SK-N-SH (cell line): Measurements from ENCODE around the gene MTX2. TPM values are rescaled to one million over a fixed set of nuclear protein-coding genes. Genes with fewer than 3 reads are reported as not detected.

ENCODE experiments used
- CTCF ChIA-PET: fragments of 300-600, 350-600 bp; formaldehyde crosslinking; extraction: SDS; loops from one replicate; lab custom pipeline; 2021; lab: Yijun Ruan, JAX
- POLR2A ChIA-PET: fragments of 350-600 bp; sonication (Branson Sonifier 250); formaldehyde crosslinking; extraction: SDS; loops from one replicate; lab custom pipeline; 2020; ENCODE audit warnings: antibody characterized with exemption, inconsistent platforms; lab: Yijun Ruan, JAX
- DNase-seq: peaks from one replicate; pipeline ENCODE4 v3.0.0; 2012
- H2AFZ ChIP-seq: fragments of 200-600 bp; sonication (generic); 2 replicates; pipeline ENCODE4 v1.8.1; 2016; ENCODE audit warnings: antibody characterized with exemption, mild to moderate bottlenecking, low read depth
- H3F3A ChIP-seq: fragments of 200-600 bp; sonication (generic); replicated peaks from 2 replicates; pipeline ENCODE3; 2016; ENCODE audit warnings: antibody characterized with exemption, mild to moderate bottlenecking; ENCODE audit not compliant: insufficient read depth
- H3K27ac ChIP-seq, 2 experiments: fragments of 200-500 bp in 1 of 2; fragments of 200-600 bp in 1 of 2; sonication (Bioruptor generic) in 1 of 2; sonication (generic), shearing (Covaris generic) in 1 of 2; 2 replicates each; pipeline versions ENCODE4 v1.5.1 to v1.6.1; 2014 to 2016; ENCODE audit warnings: low read depth in 2 of 2, inconsistent platforms in 1 of 2, low read length in 1 of 2, mild to moderate bottlenecking in 1 of 2, mixed read lengths in 1 of 2
- H3K27me3 ChIP-seq: fragments of 200-600 bp; sonication (generic), shearing (Covaris generic); 2 replicates; pipeline ENCODE4 v1.6.1; 2016; ENCODE audit warnings: mixed run types; ENCODE audit not compliant: insufficient read depth
- H3K36me3 ChIP-seq, 2 experiments: fragments of 200-500 bp in 1 of 2; fragments of 200-600 bp in 1 of 2; sonication (Bioruptor generic) in 1 of 2; sonication (generic) in 1 of 2; replicated peaks in 1 of 2; 2 replicates each; pipeline versions ENCODE3 to v1.5.1; 2014 to 2016; ENCODE audit warnings: low read length in 1 of 2, mild to moderate bottlenecking in 1 of 2; ENCODE audit not compliant: insufficient read depth in 2 of 2, control insufficient read depth in 1 of 2
- H3K4me1 ChIP-seq, 2 experiments: fragments of 200-500 bp in 1 of 2; fragments of 200-600 bp in 1 of 2; sonication (Bioruptor generic) in 1 of 2; sonication (generic), shearing (Covaris generic) in 1 of 2; 2 replicates each; pipeline versions ENCODE4 v1.5.1 to v1.6.1; 2014 to 2016; ENCODE audit warnings: low read depth in 1 of 2, low read length in 1 of 2, mixed run types in 1 of 2; ENCODE audit not compliant: insufficient read depth in 2 of 2, control insufficient read depth in 1 of 2
- H3K4me2 ChIP-seq: fragments of 200-600 bp; sonication (generic), shearing (Covaris generic); 2 replicates; pipeline ENCODE4 v1.6.1; 2017; ENCODE audit warnings: mixed run types
- H3K4me3 ChIP-seq, 2 experiments: fragments of 200-500 bp in 1 of 2; fragments of 200-600 bp in 1 of 2; sonication (Bioruptor generic) in 1 of 2; sonication (generic), shearing (Covaris generic) in 1 of 2; 2 replicates each; pipeline versions ENCODE4 v1.5.1 to v1.8.1; 2014 to 2016; ENCODE audit warnings: low read depth in 2 of 2, inconsistent platforms in 1 of 2, low read length in 1 of 2, mild to moderate bottlenecking in 1 of 2, mixed read lengths in 1 of 2, moderate library complexity in 1 of 2
- H3K79me2 ChIP-seq: fragments of 200-600 bp; sonication (generic); 2 replicates; pipeline ENCODE4 v1.8.1; 2017; ENCODE audit warnings: mild to moderate bottlenecking; ENCODE audit not compliant: insufficient read depth
- H3K9ac ChIP-seq: fragments of 200-600 bp; sonication (generic); 2 replicates; pipeline ENCODE4 v1.6.1; 2017; ENCODE audit warnings: mixed run types
- H3K9me2 ChIP-seq: fragments of 200-600 bp; sonication (generic); 2 replicates; pipeline ENCODE4 v1.6.1; 2017; ENCODE audit warnings: mixed run types
- H3K9me3 ChIP-seq: fragments of 200-600 bp; sonication (generic); 2 replicates; pipeline ENCODE4 v1.6.1; 2017; ENCODE audit warnings: mixed run types, mild to moderate bottlenecking, moderate library complexity
- H4K20me1 ChIP-seq: fragments of 200-600 bp; sonication (generic); 2 replicates; pipeline ENCODE4 v1.6.1; 2017; ENCODE audit warnings: mild to moderate bottlenecking, mixed run types; ENCODE audit not compliant: insufficient read depth
- CHD2 ChIP-seq: fragments of 150-350 bp; IDR thresholded peaks from 2 replicates; pipeline ENCODE4 v1.6.1; 2018; ENCODE audit warnings: low read length; ENCODE audit not compliant: partially characterized antibody
- EP300 ChIP-seq, 2 experiments: IDR thresholded peaks; 2 replicates each; pipeline versions ENCODE4 v1.4.0 to v1.6.1; 2012; ENCODE audit warnings: borderline replicate concordance in 1 of 2, low read depth in 1 of 2, low read length in 1 of 2
- FOSL2 ChIP-seq: IDR thresholded peaks from 2 replicates; pipeline ENCODE4 v1.4.0; 2012; ENCODE audit warnings: low read depth, mild to moderate bottlenecking, moderate library complexity, borderline replicate concordance
- FOXJ3 ChIP-seq: sonication (generic); formaldehyde crosslinking; IDR thresholded peaks from 2 replicates; pipeline ENCODE4 v1.5.1; 2020; ENCODE audit warnings: mild to moderate bottlenecking, missing genetic modification reagents
- GABPA ChIP-seq: IDR thresholded peaks from 2 replicates; pipeline ENCODE4 v1.4.0; 2012; ENCODE audit warnings: low read depth, mild to moderate bottlenecking
- GATA2 ChIP-seq: sonication (generic); formaldehyde crosslinking; IDR thresholded peaks from 2 replicates; pipeline ENCODE4 v1.5.0; 2020; ENCODE audit warnings: mild to moderate bottlenecking, missing genetic modification reagents
- JUND ChIP-seq: IDR thresholded peaks from 2 replicates; pipeline ENCODE4 v1.4.0; 2012
- MEF2A ChIP-seq: IDR thresholded peaks from 2 replicates; pipeline ENCODE4 v1.4.0; 2012; ENCODE audit warnings: low read depth, borderline replicate concordance
- NFIC ChIP-seq: IDR thresholded peaks from 2 replicates; pipeline ENCODE4 v1.4.0; 2012; ENCODE audit warnings: borderline replicate concordance
- PBX3 ChIP-seq: IDR thresholded peaks from 2 replicates; pipeline ENCODE4; 2012
- RAD21 ChIP-seq: IDR thresholded peaks from 2 replicates; pipeline ENCODE4 v1.6.1; 2012; ENCODE audit warnings: mild to moderate bottlenecking, low read length
- RXRA ChIP-seq: IDR thresholded peaks from 2 replicates; pipeline ENCODE4 v1.4.0; 2012; ENCODE audit warnings: low read depth, mild to moderate bottlenecking, borderline replicate concordance
- TAF1 ChIP-seq: IDR thresholded peaks from 2 replicates; pipeline ENCODE4 v1.6.1; 2012; ENCODE audit warnings: low read depth, mild to moderate bottlenecking, low read length, moderate library complexity, borderline replicate concordance
- TCF12 ChIP-seq: IDR thresholded peaks from 2 replicates; pipeline ENCODE4 v1.4.0; 2012
- USF2 ChIP-seq: fragments of 150-350 bp; IDR thresholded peaks from 2 replicates; pipeline ENCODE4 v1.6.1; 2017; ENCODE audit warnings: antibody characterized with exemption, low read length, low read depth, borderline replicate concordance
- YY1 ChIP-seq: IDR thresholded peaks from 2 replicates; pipeline ENCODE4 v1.4.0; 2012; ENCODE audit warnings: low read depth, mild to moderate bottlenecking
- WGBS: methylation state at CpG from one replicate; pipeline ENCODE4 v1.1.6; 2017; ENCODE audit warnings: low lambda C conversion rate; 5-methylcytosine and 5-hydroxymethylcytosine counted together
- polyA plus RNA-seq, 3 experiments: library from polyadenylated mRNA; depleted of rRNA; stranded (reverse); fragments of >200 nt; gene quantifications; 2 replicates each; pipeline ENCODE4 v1.2.3, GENCODE V29; 2012
- TF ChIP-seq, protein P1 (sequence below): IDR thresholded peaks from 2 replicates; pipeline ENCODE4 v1.6.1; 2012; ENCODE audit warnings: mild to moderate bottlenecking, low read depth, low read length, moderate library complexity
- TF ChIP-seq, protein P2 (sequence below): fragments of 200-600 bp; sonication (generic); IDR thresholded peaks from 2 replicates; pipeline ENCODE4 v1.6.1; 2017; ENCODE audit warnings: antibody characterized with exemption, mild to moderate bottlenecking, moderate library complexity
- TF ChIP-seq, protein P3 (sequence below): IDR thresholded peaks from 2 replicates; pipeline ENCODE4 v1.4.0; 2012; ENCODE audit warnings: low read depth, borderline replicate concordance

The MTX2 gene
- polyA plus RNA-seq, 1 of the 3 experiments (the other 2 are of a cell fraction), result 44.4 TPM

DNA sequence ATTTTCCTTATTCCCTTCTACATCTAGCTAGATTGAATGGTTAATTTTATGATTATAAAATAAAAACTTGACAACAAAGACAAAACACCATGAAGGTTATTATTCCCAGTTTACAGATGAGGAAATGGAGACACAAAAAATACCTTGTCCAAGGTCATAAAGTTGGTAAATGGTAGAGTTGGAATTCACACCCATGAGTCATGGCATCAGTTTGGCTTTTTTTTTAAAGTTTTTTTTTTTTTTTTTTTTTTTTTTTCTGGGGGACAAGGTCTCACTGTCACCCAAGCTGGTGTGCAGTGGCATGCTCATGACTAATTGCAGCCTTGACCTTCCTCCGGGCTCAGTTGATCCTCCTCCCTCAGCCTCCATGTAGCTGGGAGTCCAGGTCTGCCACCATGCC is 70.0 kb downstream of the MTX2 start:
- CTCF ChIA-PET, result no interaction called here
- Histone ChIP-seq H3K9ac (no peak overlapping the region), H3K27ac (no peak overlapping the region), H3K36me3 (peaks cover 28% of the 10 kb centered on the region in 2 experiments), H3K79me2 (no peaks in the 10 kb centered on the region), H3K9me3 (no peaks in the 10 kb centered on the region)
- 100% methylated on average over 1 of the region's 1 CpG for WGBS
- DNase-seq, result no peak
- no peak for TF ChIP-seq YY1
- TF ChIP-seq, protein P1, sequence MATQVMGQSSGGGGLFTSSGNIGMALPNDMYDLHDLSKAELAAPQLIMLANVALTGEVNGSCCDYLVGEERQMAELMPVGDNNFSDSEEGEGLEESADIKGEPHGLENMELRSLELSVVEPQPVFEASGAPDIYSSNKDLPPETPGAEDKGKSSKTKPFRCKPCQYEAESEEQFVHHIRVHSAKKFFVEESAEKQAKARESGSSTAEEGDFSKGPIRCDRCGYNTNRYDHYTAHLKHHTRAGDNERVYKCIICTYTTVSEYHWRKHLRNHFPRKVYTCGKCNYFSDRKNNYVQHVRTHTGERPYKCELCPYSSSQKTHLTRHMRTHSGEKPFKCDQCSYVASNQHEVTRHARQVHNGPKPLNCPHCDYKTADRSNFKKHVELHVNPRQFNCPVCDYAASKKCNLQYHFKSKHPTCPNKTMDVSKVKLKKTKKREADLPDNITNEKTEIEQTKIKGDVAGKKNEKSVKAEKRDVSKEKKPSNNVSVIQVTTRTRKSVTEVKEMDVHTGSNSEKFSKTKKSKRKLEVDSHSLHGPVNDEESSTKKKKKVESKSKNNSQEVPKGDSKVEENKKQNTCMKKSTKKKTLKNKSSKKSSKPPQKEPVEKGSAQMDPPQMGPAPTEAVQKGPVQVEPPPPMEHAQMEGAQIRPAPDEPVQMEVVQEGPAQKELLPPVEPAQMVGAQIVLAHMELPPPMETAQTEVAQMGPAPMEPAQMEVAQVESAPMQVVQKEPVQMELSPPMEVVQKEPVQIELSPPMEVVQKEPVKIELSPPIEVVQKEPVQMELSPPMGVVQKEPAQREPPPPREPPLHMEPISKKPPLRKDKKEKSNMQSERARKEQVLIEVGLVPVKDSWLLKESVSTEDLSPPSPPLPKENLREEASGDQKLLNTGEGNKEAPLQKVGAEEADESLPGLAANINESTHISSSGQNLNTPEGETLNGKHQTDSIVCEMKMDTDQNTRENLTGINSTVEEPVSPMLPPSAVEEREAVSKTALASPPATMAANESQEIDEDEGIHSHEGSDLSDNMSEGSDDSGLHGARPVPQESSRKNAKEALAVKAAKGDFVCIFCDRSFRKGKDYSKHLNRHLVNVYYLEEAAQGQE, result no peak
- TF ChIP-seq FOSL2, result no peak
- TF ChIP-seq GABPA, result no peak
- TF ChIP-seq TAF1, result no peak
- no peak for TF ChIP-seq FOXJ3
- TF ChIP-seq EP300 (IDR thresholded peaks at IDR 0.05; ENCODE audit: borderline replicate concordance in 1 of 2, low read depth in 1 of 2, low read length in 1 of 2), result no peak
- TF ChIP-seq PBX3, result no peak
- TF ChIP-seq CHD2, result no peak
- TF ChIP-seq, protein P2, sequence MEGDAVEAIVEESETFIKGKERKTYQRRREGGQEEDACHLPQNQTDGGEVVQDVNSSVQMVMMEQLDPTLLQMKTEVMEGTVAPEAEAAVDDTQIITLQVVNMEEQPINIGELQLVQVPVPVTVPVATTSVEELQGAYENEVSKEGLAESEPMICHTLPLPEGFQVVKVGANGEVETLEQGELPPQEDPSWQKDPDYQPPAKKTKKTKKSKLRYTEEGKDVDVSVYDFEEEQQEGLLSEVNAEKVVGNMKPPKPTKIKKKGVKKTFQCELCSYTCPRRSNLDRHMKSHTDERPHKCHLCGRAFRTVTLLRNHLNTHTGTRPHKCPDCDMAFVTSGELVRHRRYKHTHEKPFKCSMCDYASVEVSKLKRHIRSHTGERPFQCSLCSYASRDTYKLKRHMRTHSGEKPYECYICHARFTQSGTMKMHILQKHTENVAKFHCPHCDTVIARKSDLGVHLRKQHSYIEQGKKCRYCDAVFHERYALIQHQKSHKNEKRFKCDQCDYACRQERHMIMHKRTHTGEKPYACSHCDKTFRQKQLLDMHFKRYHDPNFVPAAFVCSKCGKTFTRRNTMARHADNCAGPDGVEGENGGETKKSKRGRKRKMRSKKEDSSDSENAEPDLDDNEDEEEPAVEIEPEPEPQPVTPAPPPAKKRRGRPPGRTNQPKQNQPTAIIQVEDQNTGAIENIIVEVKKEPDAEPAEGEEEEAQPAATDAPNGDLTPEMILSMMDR, result no peak
- no peak for TF ChIP-seq JUND
- no peak for TF ChIP-seq RAD21
- TF ChIP-seq MEF2A, result no peak
- TF ChIP-seq TCF12, result no peak
- TF ChIP-seq GATA2 (CRISPR knock-in tag), result no peak
- no peak for TF ChIP-seq USF2
- no peak for TF ChIP-seq RXRA
- TF ChIP-seq, protein P3, sequence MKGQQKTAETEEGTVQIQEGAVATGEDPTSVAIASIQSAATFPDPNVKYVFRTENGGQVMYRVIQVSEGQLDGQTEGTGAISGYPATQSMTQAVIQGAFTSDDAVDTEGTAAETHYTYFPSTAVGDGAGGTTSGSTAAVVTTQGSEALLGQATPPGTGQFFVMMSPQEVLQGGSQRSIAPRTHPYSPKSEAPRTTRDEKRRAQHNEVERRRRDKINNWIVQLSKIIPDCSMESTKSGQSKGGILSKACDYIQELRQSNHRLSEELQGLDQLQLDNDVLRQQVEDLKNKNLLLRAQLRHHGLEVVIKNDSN, result no peak
- TF ChIP-seq NFIC, result no peak
- TF ChIP-seq, all 33 proteins: peak for 0
- no peaks in the 10 kb centered on the region for H3K4me1 ChIP-seq
- no peaks in the 10 kb centered on the region for H4K20me1 ChIP-seq
- no peaks in the 10 kb centered on the region for H3K27me3 ChIP-seq
- no peak overlapping the region for H3K4me2 ChIP-seq
- no peaks in the 10 kb centered on the region for H3K9me2 ChIP-seq
- H2AFZ ChIP-seq, result no peak overlapping the region
- H3K4me3 ChIP-seq, result no peak overlapping the region
- H3F3A ChIP-seq, result peaks cover 3% of the 10 kb centered on the region
- POLR2A ChIA-PET, result no interaction called here
